Measurements from ENCODE around the gene CPNE9. TPM values are rescaled to one million over a fixed set of nuclear protein-coding genes. Genes with fewer than 3 reads are reported as not detected.

The CPNE9 gene
- total and polyA plus RNA-seq, 2 of the 8 experiments (the other 6 are each of a cell fraction or from before 2014, with no cell fraction given) = 4.8 to 6.0 TPM

DNA sequence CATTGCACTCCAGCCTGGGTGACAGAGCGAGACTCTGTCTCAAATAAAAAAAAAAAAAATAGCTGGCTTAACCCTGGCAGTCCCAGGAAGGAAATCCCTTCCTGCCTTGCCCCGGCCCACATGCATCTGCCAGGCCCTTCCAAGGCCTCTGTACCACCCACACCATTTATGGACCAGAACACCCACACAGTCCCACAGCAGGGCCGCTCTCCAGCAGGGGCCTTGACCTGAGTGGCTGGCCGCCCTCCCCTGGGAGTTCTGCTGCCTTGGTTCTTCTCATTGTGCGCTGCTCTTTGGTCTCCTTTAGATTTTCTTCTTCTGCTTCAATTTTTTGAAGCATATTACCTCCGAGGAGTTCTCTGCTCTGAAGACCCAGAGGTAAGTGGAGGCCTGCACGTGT lies 16.1 kb upstream of the CPNE9 start (continued):
- TF ChIP-seq, protein P1, sequence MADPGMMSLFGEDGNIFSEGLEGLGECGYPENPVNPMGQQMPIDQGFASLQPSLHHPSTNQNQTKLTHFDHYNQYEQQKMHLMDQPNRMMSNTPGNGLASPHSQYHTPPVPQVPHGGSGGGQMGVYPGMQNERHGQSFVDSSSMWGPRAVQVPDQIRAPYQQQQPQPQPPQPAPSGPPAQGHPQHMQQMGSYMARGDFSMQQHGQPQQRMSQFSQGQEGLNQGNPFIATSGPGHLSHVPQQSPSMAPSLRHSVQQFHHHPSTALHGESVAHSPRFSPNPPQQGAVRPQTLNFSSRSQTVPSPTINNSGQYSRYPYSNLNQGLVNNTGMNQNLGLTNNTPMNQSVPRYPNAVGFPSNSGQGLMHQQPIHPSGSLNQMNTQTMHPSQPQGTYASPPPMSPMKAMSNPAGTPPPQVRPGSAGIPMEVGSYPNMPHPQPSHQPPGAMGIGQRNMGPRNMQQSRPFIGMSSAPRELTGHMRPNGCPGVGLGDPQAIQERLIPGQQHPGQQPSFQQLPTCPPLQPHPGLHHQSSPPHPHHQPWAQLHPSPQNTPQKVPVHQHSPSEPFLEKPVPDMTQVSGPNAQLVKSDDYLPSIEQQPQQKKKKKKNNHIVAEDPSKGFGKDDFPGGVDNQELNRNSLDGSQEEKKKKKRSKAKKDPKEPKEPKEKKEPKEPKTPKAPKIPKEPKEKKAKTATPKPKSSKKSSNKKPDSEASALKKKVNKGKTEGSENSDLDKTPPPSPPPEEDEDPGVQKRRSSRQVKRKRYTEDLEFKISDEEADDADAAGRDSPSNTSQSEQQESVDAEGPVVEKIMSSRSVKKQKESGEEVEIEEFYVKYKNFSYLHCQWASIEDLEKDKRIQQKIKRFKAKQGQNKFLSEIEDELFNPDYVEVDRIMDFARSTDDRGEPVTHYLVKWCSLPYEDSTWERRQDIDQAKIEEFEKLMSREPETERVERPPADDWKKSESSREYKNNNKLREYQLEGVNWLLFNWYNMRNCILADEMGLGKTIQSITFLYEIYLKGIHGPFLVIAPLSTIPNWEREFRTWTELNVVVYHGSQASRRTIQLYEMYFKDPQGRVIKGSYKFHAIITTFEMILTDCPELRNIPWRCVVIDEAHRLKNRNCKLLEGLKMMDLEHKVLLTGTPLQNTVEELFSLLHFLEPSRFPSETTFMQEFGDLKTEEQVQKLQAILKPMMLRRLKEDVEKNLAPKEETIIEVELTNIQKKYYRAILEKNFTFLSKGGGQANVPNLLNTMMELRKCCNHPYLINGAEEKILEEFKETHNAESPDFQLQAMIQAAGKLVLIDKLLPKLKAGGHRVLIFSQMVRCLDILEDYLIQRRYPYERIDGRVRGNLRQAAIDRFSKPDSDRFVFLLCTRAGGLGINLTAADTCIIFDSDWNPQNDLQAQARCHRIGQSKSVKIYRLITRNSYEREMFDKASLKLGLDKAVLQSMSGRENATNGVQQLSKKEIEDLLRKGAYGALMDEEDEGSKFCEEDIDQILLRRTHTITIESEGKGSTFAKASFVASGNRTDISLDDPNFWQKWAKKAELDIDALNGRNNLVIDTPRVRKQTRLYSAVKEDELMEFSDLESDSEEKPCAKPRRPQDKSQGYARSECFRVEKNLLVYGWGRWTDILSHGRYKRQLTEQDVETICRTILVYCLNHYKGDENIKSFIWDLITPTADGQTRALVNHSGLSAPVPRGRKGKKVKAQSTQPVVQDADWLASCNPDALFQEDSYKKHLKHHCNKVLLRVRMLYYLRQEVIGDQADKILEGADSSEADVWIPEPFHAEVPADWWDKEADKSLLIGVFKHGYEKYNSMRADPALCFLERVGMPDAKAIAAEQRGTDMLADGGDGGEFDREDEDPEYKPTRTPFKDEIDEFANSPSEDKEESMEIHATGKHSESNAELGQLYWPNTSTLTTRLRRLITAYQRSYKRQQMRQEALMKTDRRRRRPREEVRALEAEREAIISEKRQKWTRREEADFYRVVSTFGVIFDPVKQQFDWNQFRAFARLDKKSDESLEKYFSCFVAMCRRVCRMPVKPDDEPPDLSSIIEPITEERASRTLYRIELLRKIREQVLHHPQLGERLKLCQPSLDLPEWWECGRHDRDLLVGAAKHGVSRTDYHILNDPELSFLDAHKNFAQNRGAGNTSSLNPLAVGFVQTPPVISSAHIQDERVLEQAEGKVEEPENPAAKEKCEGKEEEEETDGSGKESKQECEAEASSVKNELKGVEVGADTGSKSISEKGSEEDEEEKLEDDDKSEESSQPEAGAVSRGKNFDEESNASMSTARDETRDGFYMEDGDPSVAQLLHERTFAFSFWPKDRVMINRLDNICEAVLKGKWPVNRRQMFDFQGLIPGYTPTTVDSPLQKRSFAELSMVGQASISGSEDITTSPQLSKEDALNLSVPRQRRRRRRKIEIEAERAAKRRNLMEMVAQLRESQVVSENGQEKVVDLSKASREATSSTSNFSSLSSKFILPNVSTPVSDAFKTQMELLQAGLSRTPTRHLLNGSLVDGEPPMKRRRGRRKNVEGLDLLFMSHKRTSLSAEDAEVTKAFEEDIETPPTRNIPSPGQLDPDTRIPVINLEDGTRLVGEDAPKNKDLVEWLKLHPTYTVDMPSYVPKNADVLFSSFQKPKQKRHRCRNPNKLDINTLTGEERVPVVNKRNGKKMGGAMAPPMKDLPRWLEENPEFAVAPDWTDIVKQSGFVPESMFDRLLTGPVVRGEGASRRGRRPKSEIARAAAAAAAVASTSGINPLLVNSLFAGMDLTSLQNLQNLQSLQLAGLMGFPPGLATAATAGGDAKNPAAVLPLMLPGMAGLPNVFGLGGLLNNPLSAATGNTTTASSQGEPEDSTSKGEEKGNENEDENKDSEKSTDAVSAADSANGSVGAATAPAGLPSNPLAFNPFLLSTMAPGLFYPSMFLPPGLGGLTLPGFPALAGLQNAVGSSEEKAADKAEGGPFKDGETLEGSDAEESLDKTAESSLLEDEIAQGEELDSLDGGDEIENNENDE (IDR thresholded peaks at IDR 0.05; ENCODE audit: insufficient replicate concordance, low read length) = no peak
- TF ChIP-seq RXRA (IDR thresholded peaks at IDR 0.05; ENCODE audit: insufficient read depth, low read depth, low read length) (no peak), HDAC2 (IDR thresholded peaks at IDR 0.05; ENCODE audit: borderline replicate concordance in 1 of 2, low read depth in 2 of 2, low read length in 2 of 2) (no peak), BACH1 (IDR thresholded peaks at IDR 0.05; ENCODE audit: low read length) (no peak), KDM4A (IDR thresholded peaks at IDR 0.05; ENCODE audit: low read depth, low read length, severe bottlenecking) (no peak), HDAC6 (IDR thresholded peaks at IDR 0.05; ENCODE audit: low read depth, low read length) (no peak), BRCA1 (IDR thresholded peaks at IDR 0.05; ENCODE audit: low read depth, low read length) (no peak), MAFK (IDR thresholded peaks at IDR 0.05; ENCODE audit: low read depth, low read length) (no peak), ZNF274 (IDR thresholded peaks at IDR 0.05; ENCODE audit: borderline replicate concordance, extremely low read depth, low read length) (no peak), CBX8 (IDR thresholded peaks at IDR 0.05; ENCODE audit: borderline replicate concordance, low read depth, low read length) (no peak), JUN (IDR thresholded peaks at IDR 0.05; ENCODE audit: low read depth, low read length) (no peak), RBBP5 (IDR thresholded peaks at IDR 0.05; ENCODE audit: borderline replicate concordance, low read depth, low read length) (no peak)
